BLaER1 (cell line): ENCODE measurements around the gene CMTM4.

Source experiments
- H3K27ac ChIP-seq: shearing (Covaris generic); formaldehyde crosslinking; 2 replicates; pipeline ENCODE4 v1.8.1; 2022
- H3K27me3 ChIP-seq: shearing (Covaris generic); formaldehyde crosslinking; 2 replicates; pipeline ENCODE4 v1.8.1; 2022
- H3K36me3 ChIP-seq: shearing (Covaris generic); formaldehyde crosslinking; 2 replicates; pipeline ENCODE4 v1.8.1; 2022
- H3K4me1 ChIP-seq: shearing (Covaris generic); formaldehyde crosslinking; 2 replicates; pipeline ENCODE4 v1.8.1; 2022
- H3K4me2 ChIP-seq: shearing (Covaris generic); formaldehyde crosslinking; 2 replicates; pipeline ENCODE4 v1.8.1; 2022
- H3K4me3 ChIP-seq: shearing (Covaris generic); formaldehyde crosslinking; 2 replicates; pipeline ENCODE4 v1.8.1; 2022
- H3K9ac ChIP-seq: shearing (Covaris generic); formaldehyde crosslinking; 2 replicates; pipeline ENCODE4 v1.8.1; 2022
- H3K9me3 ChIP-seq: shearing (Covaris generic); formaldehyde crosslinking; 2 replicates; pipeline ENCODE4 v1.8.1; 2022
- H4K20me1 ChIP-seq: shearing (Covaris generic); formaldehyde crosslinking; 2 replicates; pipeline ENCODE4 v1.8.1; 2022
- Cebpa-rat ChIP-seq: shearing (Covaris generic); IDR thresholded peaks from 2 replicates; pipeline ENCODE4 v1.8.1; 2022

The CMTM4 gene

GRCh38 chr16:66610111-66610820 lies 86.3 kb downstream of the CMTM4 start:
- Histone ChIP-seq H3K9me3 (no peaks in the 10 kb centered on the region), H3K36me3 (peaks cover 66% of the 10 kb centered on the region), H3K9ac (no peak overlapping the region; the same call in 1 of the 2 replicates), H3K4me3 (no peak overlapping the region), H3K27ac (no peak overlapping the region), H3K4me1 (peaks cover 47% of the 10 kb centered on the region), H4K20me1 (peaks cover 93% of the 10 kb centered on the region), H3K27me3 (no peaks in the 10 kb centered on the region), H3K4me2 (no peak overlapping the region)
- no peak for TF ChIP-seq Cebpa-rat

- Histone ChIP-seq H3K4me2 (peak overlapping the region; percentile 86), H3K9me3 (no peaks in the 10 kb centered on the region), H3K36me3 (peaks cover 56% of the 10 kb centered on the region), H3K4me3 (no peak overlapping the region), H3K27me3 (no peaks in the 10 kb centered on the region), H3K9ac (no peak overlapping the region; the same call in 1 of the 2 replicates), H3K27ac (0 out of 2 replicates have a peak overlapping the region, but pooled peaks have one; percentile 18), H4K20me1 (peaks cover 84% of the 10 kb centered on the region), H3K4me1 (peaks cover 47% of the 10 kb centered on the region)
- TF ChIP-seq Cebpa-rat, result no peak
Measured at GRCh38 chr16:66609139-66609510, 87.4 kb downstream of the CMTM4 start.

- peak overlapping the region; percentile 86 for H3K4me2 ChIP-seq
- H3K27me3 ChIP-seq, result no peaks in the 10 kb centered on the region
- peaks cover 52% of the 10 kb centered on the region for H3K4me1 ChIP-seq
- no peak overlapping the region for H3K4me3 ChIP-seq
- no peaks in the 10 kb centered on the region for H3K9me3 ChIP-seq
- peaks cover 82% of the 10 kb centered on the region for H4K20me1 ChIP-seq
- no peak overlapping the region; the same call in 1 of the 2 replicates for H3K9ac ChIP-seq
- peak overlapping the region; percentile 46; the same call in 1 of the 2 replicates for H3K27ac ChIP-seq
- no peak for TF ChIP-seq Cebpa-rat
- H3K36me3 ChIP-seq, result peaks cover 50% of the 10 kb centered on the region
Measured at GRCh38 chr16:66608241-66609138, 88.1 kb downstream of the CMTM4 start.

GRCh38 chr16:66605979-66606751 lies 90.4 kb downstream of the CMTM4 start:
- no peaks in the 10 kb centered on the region for H3K27me3 ChIP-seq
- peak overlapping the region; percentile 86 for H3K4me2 ChIP-seq
- H4K20me1 ChIP-seq, result peaks cover 59% of the 10 kb centered on the region
- peaks cover 8% of the 10 kb centered on the region for H3K9me3 ChIP-seq
- H3K4me3 ChIP-seq, result peak overlapping the region; percentile 94
- H3K4me1 ChIP-seq, result peaks cover 75% of the 10 kb centered on the region
- 0 out of 2 replicates have a peak, but pooled peaks have one; percentile 23 for TF ChIP-seq Cebpa-rat
- H3K36me3 ChIP-seq, result peaks cover 31% of the 10 kb centered on the region
- H3K9ac ChIP-seq, result peak overlapping the region; percentile 94
- peak overlapping the region; percentile 94 for H3K27ac ChIP-seq

GRCh38 chr16:66605177-66605978 lies 91.2 kb downstream of the CMTM4 start:
- Histone ChIP-seq H3K27ac (peak overlapping the region; percentile 94), H3K9ac (peak overlapping the region; percentile 94), H3K4me2 (peak overlapping the region; percentile 86), H4K20me1 (peaks cover 51% of the 10 kb centered on the region), H3K27me3 (no peaks in the 10 kb centered on the region), H3K36me3 (peaks cover 24% of the 10 kb centered on the region), H3K4me1 (peaks cover 76% of the 10 kb centered on the region), H3K9me3 (peaks cover 16% of the 10 kb centered on the region), H3K4me3 (peak overlapping the region; percentile 94)
- no peak for TF ChIP-seq Cebpa-rat

GRCh38 chr16:66604376-66605176 lies 92.0 kb downstream of the CMTM4 start, which contains the start of gene CMTM3:
CMTM3 (plus strand) TSS chr16:66604704; CDS start chr16:66604806, 102 bp downstream.
- Histone ChIP-seq H3K4me1 (peaks cover 70% of the 10 kb centered on the region), H3K9me3 (peaks cover 17% of the 10 kb centered on the region), H3K4me3 (peak within 1 kb of the TSS; percentile 94), H3K9ac (peak within 1 kb of the TSS; percentile 94), H4K20me1 (peaks cover 43% of the 10 kb centered on the region), H3K27me3 (no peaks in the 10 kb centered on the region), H3K27ac (peak within 1 kb of the TSS; percentile 94), H3K36me3 (peaks cover 16% of the 10 kb centered on the region), H3K4me2 (peak within 1 kb of the TSS; percentile 90)
- TF ChIP-seq Cebpa-rat, result no peak

- no peak for TF ChIP-seq Cebpa-rat
- Histone ChIP-seq H3K9ac (peak overlapping the region; percentile 75), H3K27me3 (no peaks in the 10 kb centered on the region), H3K4me3 (peak overlapping the region; percentile 94), H3K4me2 (peak overlapping the region; percentile 90), H3K4me1 (peaks cover 62% of the 10 kb centered on the region), H3K9me3 (peaks cover 17% of the 10 kb centered on the region), H3K27ac (peak overlapping the region; percentile 94), H3K36me3 (peaks cover 7% of the 10 kb centered on the region), H4K20me1 (peaks cover 35% of the 10 kb centered on the region)
Measured at GRCh38 chr16:66603537-66604375, 92.8 kb downstream of the CMTM4 start.
